Duodenal mucosa (tissue), 2 donors: Measurements from ENCODE around the gene HEATR5A.
"Not testable (repeated sequence)": the region's sequence is repeated elsewhere in the genome, so short reads cannot be mapped to it uniquely, and the experiment has no call there.

Experiments
- H3K27ac ChIP-seq: one replicate; pipeline ENCODE4 v1.7.0; 2013; ENCODE audit warnings: low read depth, low read length
- H3K27me3 ChIP-seq, 2 donors: one replicate each; pipeline ENCODE4 v1.7.0; 2013; ENCODE audit warnings: low read length in 2 of 2, control low read depth in 1 of 2; ENCODE audit not compliant: insufficient read depth in 2 of 2, control insufficient read depth in 1 of 2
- H3K36me3 ChIP-seq, 2 donors: one replicate each; pipeline ENCODE4 v1.7.0; 2013; ENCODE audit warnings: low read length in 2 of 2, control low read depth in 1 of 2; ENCODE audit not compliant: insufficient read depth in 2 of 2, control insufficient read depth in 1 of 2
- H3K4me1 ChIP-seq, 2 donors: one replicate each; pipeline ENCODE4 v1.7.0; 2013; ENCODE audit warnings: low read length in 2 of 2, control low read depth in 1 of 2; ENCODE audit not compliant: insufficient read depth in 2 of 2, control insufficient read depth in 1 of 2
- H3K4me3 ChIP-seq, 2 donors: one replicate each; pipeline ENCODE4 v1.7.0; 2013; ENCODE audit warnings: low read length in 2 of 2, low read depth in 1 of 2
- H3K9ac ChIP-seq, 2 donors: one replicate each; pipeline ENCODE4 v1.7.0; 2013; ENCODE audit warnings: low read length in 2 of 2, low read depth in 1 of 2
- H3K9me3 ChIP-seq, 2 donors: one replicate each; pipeline ENCODE4 v1.7.0; 2013; ENCODE audit warnings: low read length in 2 of 2, control low read depth in 1 of 2; ENCODE audit not compliant: control insufficient read depth in 1 of 2

HEATR5A gene

GRCh38 chr14:31445703-31446102, 25.4 kb upstream of the HEATR5A start:
- H3K27ac ChIP-seq = no peak overlapping the region

DNA sequence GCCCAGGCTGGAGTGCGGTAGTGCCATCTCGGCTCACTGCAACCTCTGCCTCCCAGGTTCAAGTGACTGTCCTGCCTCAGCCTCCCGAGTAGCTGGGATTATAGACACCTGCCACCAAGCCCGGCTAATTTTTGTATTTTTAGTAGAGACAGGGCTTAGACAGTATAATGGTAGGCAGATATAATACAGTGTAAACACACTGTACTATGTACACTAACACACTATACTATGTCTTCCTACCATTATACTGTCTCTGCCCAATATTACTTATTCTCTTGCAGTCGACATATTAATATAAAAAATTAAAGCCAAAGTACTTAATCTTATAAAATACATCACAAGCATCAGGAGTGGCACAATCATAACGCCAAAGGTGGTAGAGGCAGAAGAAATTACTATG, 21.9 kb upstream of the HEATR5A start:
- no peak overlapping the region for H3K4me3 ChIP-seq
- peaks cover 0 to 6% of the 10 kb centered on the region in 2 donors for H3K36me3 ChIP-seq
- no peaks in the 10 kb centered on the region for H3K4me1 ChIP-seq
- H3K9ac ChIP-seq = no peak overlapping the region
- no peak overlapping the region for H3K27ac ChIP-seq
- H3K9me3 ChIP-seq = no peaks in the 10 kb centered on the region
- no peaks in the 10 kb centered on the region for H3K27me3 ChIP-seq

More at GRCh38 chr14:31445703-31446102, 25.4 kb upstream of the HEATR5A start:
- Histone ChIP-seq H3K9me3 (no peaks in the 10 kb centered on the region), H3K9ac (no peak overlapping the region), H3K4me3 (no peak overlapping the region), H3K4me1 (no peaks in the 10 kb centered on the region), H3K27me3 (no peaks in the 10 kb centered on the region), H3K36me3 (peaks cover 0 to 10% of the 10 kb centered on the region in 2 donors)

DNA sequence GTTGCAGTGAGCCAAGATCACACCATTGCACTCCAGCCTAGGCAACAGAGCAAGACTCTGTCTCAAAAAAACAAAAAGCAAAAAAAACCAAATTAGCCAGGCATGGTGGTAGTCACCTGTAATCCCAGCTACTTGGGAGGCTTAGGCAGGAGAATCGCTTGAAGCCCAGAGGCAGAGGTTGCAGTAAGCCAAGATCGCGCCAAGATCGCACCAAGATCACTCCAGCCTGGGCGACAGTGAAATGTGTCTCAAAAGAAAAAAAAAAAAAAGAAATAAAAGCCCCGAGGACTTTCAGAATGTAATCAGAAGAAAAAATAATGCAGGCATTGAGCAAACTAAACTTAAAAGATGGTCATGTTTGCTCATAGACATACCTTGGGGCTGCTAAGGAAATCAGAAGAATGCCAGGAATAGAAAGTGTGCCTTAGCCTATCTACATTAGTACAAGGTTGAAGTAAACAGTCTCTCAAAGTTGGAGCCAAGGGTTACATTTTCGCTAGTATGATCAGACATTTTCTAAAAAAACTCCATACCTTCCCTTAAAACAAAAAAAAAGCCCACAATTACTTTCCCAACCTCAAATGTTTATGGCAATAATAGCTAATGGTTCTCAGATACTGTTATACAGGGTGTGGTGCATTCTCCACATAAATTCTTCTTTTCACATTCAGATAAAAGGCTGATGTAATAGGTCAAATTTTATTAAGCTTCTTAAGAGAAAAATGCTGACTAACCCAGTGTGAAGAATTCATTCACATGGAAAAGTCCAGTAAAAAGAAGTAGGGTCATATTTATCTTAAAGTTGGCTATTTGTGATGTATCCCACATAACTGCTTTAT, 21.1 kb upstream of the HEATR5A start:
- Histone ChIP-seq H3K4me3 (no peak overlapping the region), H3K9me3 (no peaks in the 10 kb centered on the region), H3K4me1 (no peaks in the 10 kb centered on the region), H3K27me3 (no peaks in the 10 kb centered on the region), H3K36me3 (peaks cover 0 to 6% of the 10 kb centered on the region in 2 donors), H3K27ac (no peak overlapping the region), H3K9ac (no peak overlapping the region)

DNA sequence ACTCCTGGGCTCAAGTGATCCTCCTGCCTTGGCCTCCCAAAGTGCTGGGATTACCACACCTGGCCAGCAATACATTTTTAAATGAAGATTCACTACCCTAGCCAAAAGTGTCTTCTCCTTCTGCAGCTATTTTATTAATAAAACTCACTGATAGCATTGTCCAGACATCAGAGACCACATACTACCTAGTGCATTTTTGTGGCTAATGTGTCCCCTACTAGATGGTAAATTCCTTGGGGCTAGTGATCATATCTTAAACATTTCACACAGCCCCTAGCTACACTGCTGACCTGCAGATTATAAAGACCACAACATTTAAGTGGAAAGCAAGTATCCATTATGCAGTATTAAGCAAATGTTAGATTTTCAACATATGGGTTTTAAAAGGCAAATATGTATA, 19.9 kb upstream of the HEATR5A start:
- Histone ChIP-seq H3K27ac (no peak overlapping the region), H3K36me3 (no peaks in the 10 kb centered on the region), H3K4me3 (no peak overlapping the region), H3K4me1 (no peaks in the 10 kb centered on the region), H3K27me3 (no peaks in the 10 kb centered on the region), H3K9me3 (no peaks in the 10 kb centered on the region), H3K9ac (no peak overlapping the region)

DNA sequence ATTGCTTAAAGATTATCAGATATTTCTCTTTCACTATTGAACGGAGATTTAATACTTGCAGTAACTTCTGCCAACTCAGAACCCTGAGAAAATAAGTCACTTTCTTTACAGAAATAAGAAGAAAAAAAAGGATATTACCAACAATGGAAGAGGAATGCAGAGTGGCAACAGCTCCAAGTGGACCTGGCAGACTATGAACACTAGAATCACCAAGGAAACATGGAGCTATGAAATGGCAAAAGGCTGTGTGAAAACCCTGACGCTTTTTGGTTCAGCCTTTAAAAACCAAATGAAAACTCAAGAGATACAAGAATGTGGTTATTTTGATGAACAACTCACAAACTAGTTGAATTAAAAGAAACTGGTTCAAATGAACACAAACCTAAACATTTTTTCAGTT, 19.2 kb upstream of the HEATR5A start:
- H3K27ac ChIP-seq = no peak overlapping the region
- H3K4me3 ChIP-seq = no peak overlapping the region
- no peaks in the 10 kb centered on the region for H3K9me3 ChIP-seq
- no peaks in the 10 kb centered on the region for H3K27me3 ChIP-seq
- H3K4me1 ChIP-seq = no peaks in the 10 kb centered on the region
- no peak overlapping the region for H3K9ac ChIP-seq
- no peaks in the 10 kb centered on the region for H3K36me3 ChIP-seq

DNA sequence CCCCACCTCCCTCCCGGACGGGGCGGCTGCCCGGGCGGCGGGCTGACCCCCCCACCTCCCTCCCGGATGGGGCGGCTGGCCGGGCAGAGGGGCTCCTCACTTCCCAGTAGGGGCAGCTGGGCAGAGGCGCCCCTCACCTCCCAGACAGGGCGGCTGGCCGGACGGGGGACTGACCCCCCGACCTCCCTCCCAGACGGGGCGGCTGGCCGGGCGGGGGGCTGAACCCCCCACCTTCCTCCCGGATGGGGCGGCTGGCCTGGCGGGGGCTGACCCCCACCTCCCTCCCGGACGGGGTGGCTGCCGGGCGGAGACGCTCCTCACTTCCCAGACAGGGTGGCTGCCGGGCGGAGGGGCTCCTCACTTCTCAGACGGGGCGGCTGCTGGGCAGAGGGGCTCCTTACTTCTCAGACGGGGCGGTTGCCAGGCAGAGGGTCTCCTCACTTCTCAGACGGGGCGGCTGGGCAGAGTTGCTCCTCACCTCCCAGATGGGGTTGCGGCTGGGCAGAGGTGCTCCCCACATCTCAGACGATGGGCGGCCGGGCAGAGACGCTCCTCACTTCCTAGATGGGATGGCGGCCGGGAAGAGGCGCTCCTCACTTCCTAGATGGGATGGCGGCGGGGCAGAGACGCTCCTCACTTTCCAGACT, 16.8 kb upstream of the HEATR5A start:
- H3K36me3 ChIP-seq, H3K27me3 ChIP-seq, H3K9me3 ChIP-seq, H3K9ac ChIP-seq, H3K4me3 ChIP-seq, H3K27ac ChIP-seq, H3K4me1 ChIP-seq: not testable (repeated sequence)

DNA sequence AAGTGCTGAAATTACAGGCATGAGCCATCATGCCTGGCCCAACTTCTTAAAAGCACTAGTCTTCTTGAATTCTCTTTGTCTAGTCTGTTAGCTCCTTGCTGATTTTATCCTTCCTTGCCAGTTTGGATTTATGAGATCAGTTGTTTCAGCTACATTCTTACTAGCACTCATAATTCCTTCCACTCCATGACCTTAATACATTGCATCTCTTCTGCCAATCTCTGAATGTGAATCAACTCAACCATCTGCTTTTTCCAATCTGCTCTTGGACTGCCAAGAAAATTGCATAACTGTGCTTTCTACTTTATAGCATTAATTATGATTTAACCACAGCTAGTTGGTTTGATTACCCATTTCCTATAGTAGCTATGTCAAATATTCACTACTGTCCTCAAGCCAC, 14.9 kb upstream of the HEATR5A start:
- Histone ChIP-seq H3K4me1 (no peaks in the 10 kb centered on the region), H3K9ac (no peak overlapping the region), H3K27ac (no peak overlapping the region), H3K27me3 (no peaks in the 10 kb centered on the region), H3K4me3 (no peak overlapping the region), H3K36me3 (no peaks in the 10 kb centered on the region), H3K9me3 (peaks cover 0 to 6% of the 10 kb centered on the region in 2 donors)

GRCh38 chr14:31430634-31431264, 10.4 kb upstream of the HEATR5A start:
- Histone ChIP-seq H3K36me3 (no peaks in the 10 kb centered on the region), H3K4me1 (no peaks in the 10 kb centered on the region), H3K27me3 (no peaks in the 10 kb centered on the region), H3K9me3 (peaks cover 0 to 6% of the 10 kb centered on the region in 2 donors), H3K27ac (no peak overlapping the region), H3K9ac (no peak overlapping the region), H3K4me3 (no peak overlapping the region)

GRCh38 chr14:31429791-31430190, 9.4 kb upstream of the HEATR5A start:
- no peak overlapping the region for H3K27ac ChIP-seq
- no peak overlapping the region for H3K4me3 ChIP-seq
- H3K9me3 ChIP-seq = peaks cover 0 to 6% of the 10 kb centered on the region in 2 donors
- H3K9ac ChIP-seq = no peak overlapping the region
- no peaks in the 10 kb centered on the region for H3K27me3 ChIP-seq
- no peaks in the 10 kb centered on the region for H3K4me1 ChIP-seq
- H3K36me3 ChIP-seq = no peaks in the 10 kb centered on the region

- H3K9ac ChIP-seq = no peak overlapping the region
- no peak overlapping the region for H3K27ac ChIP-seq
- H3K4me1 ChIP-seq = no peaks in the 10 kb centered on the region
- no peaks in the 10 kb centered on the region for H3K36me3 ChIP-seq
- no peak overlapping the region for H3K4me3 ChIP-seq
- no peaks in the 10 kb centered on the region for H3K27me3 ChIP-seq
- H3K9me3 ChIP-seq = peaks cover 0 to 6% of the 10 kb centered on the region in 2 donors
These were observed 7.7 kb upstream of the HEATR5A start for GRCh38 chr14:31428011-31428410.
